GM21447 (cell line): ENCODE results near the gene RAB40C.

Experiments
- ATAC-seq: cut with Tn5 transposase; IDR thresholded peaks from one replicate; pipeline ENCODE4 v1.9.1; 2021; ENCODE audit not compliant: unreplicated experiment

The RAB40C gene

DNA sequence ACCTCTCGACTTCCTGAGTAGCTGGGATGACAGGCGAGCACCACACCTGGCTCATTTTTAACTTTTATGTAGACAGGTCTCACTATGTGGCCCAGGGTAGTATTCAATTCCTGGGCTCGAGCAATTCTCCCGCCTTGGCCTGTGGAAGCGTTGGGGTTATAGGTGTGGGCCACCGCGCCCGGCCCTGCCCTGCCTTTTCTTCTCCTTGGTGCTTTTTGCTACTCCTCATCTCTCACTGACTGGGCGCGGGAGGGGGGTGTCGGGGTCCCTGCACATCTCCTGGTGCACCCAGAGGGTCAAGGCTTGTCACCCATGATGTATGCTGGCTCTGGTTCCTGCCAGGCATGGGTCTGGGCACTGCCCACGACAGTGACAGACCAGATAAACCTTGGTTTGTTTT, 54.7 kb downstream of the RAB40C start:
- no peak for ATAC-seq

- no peak for ATAC-seq
Measured at GRCh38 chr16:645852-646678, 56.2 kb downstream of the RAB40C start.

- no peak for ATAC-seq
Measured at GRCh38 chr16:646679-647172, 56.9 kb downstream of the RAB40C start.

- no peak for ATAC-seq
Measured at GRCh38 chr16:647173-647902, 57.5 kb downstream of the RAB40C start.

GRCh38 chr16:648071-648780, 58.4 kb downstream of the RAB40C start:
- no peak for ATAC-seq

DNA sequence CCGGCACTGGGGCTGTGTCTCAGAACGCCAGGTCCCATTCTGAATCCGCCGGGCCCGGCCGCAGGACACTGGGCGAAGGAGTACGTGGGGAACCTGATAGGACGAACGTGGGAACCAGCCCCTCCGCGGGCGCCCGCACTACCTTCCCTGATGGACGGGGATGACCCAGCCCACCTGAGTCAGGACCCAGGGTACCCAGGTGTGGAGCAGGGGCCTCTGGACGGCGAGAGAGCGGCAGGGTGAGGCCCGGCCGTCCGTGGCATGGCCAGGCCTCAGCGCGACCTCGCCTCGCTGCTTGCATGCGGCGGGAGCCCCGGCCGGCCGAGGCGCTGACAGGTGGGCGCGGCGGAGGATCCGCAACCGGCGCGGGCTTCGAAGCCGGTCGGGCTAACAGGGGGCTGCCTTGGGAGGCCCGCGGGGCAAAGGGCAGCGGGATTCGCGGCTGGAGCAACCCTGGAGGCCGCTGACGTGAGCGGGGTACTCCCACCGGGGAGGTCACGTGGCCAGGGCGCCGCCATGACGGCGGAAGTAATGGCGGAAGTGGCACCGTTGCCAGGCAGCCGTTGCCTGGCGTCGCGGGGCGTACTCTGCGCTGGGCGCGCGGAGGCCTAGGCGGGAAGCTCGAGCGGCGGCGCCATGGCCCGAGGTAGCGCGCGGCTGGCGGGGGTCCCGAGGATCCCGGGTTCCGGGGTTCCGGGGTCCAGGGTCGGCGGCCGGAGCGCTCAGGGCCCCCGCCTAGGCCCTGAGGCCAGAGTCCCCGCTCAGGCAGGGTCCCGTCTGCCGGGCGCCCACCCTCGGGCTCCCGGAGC, 59.1 kb downstream of the RAB40C start, which contains the start of gene WDR90:
WDR90 (plus strand) TSS at position 585 of the 809 bp plus-strand sequence; CDS start at position 637, 52 bp downstream.
- peak; percentile 60 for ATAC-seq

- no peak for ATAC-seq
Measured at GRCh38 chr16:649631-650030, 59.8 kb downstream of the RAB40C start.

DNA sequence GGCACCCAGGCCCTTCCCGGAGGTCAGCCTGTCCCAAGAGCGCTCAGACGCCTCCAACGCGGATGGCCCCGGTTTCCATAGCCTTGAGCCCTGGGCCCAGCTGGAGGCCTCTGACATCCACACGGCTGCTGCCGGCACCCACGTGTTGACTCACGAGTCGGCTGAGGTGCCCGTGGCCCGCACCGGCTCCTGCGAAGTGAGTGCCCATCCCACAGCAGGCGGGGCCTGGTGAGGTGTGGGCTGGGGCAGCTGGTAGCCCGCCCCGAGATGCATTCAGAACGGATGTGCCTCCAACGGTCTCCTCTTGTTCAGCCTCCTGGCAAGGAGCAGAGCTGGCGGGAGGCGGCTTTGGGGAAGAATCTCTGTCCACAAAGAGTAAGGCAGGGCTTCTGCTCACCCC, 62.0 kb downstream of the RAB40C start:
- ATAC-seq, result no peak

DNA sequence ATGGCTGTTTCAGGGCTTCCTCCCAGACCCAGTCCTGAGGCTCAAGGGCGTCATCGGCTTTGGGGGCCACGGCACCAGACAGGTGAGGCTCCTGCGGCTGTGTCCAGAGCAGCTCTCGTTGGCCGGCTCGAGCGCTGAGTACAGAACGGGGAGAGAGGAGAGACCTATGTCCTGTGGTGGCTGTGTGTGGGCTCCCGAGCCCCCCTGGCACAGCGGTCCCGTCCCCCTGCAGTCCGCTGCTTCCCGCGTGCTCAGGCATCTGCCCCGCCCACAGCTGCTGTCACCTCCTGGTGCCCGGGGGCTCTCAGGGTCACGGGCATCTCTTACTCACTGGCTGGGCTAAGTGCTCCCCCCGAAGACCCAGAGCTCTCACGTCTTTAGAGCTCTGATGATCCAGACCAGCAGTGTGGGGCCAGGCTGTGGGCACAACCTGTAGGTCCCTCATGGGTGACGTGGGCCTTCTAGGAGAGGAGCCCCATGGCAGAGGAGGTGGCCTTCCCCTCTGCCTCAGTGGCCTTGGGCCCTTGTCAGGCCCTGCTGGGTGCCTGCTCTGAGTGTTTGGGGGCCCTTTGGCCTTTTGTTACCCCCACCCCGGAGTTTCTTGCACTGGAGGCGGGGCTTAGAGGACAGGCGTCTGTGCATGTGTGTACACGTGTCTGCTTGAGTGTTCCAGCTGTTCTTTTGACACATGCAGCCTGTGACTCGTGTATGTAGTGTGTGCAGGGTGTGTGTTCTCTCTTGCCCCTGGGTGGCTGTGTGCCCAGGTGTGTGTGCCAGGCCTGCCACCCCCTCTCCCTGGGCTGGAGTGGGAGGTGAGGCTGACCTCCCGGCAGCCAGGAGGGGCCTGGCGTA, 62.8 kb downstream of the RAB40C start:
- no peak for ATAC-seq

DNA sequence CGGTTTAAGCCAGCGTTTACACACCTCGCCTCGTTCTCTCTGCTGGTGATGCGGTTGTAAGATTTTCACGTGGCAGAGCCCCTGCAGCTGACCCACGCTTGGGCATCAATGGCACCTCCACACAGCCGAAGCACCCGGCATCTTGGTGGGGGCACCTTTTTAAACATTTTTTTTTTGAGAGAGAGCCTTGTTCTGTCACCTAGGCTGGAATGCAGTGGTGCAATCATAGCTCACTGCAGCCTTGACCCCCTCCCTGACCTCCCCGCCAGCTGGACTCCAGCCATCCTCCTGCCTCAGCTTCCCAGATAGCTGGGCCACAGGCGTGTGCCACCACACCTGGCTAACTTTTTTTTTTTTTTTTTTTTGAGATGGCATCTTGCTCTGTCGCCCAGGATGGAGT, 64.2 kb downstream of the RAB40C start:
- no peak for ATAC-seq

DNA sequence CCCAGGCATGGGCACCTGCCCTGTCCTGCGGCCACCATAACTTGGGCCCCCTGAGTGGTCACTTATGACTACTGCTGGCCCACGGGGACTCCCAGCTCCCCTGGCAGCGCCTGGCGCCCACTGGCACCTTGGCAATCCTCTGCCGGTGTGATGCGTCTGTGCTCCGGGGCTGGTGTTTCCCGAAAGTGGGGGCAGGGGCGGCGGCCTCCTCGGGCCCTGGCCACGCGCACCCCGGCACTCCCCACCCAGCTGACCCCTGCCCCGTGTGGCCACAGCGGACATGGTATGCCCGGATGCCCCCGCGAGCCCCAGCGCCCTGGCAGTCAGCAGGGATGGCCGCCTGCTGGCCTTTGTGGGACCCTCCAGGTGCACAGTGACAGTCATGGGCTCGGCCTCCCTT, 67.6 kb downstream of the RAB40C start:
- no peak for ATAC-seq

DNA sequence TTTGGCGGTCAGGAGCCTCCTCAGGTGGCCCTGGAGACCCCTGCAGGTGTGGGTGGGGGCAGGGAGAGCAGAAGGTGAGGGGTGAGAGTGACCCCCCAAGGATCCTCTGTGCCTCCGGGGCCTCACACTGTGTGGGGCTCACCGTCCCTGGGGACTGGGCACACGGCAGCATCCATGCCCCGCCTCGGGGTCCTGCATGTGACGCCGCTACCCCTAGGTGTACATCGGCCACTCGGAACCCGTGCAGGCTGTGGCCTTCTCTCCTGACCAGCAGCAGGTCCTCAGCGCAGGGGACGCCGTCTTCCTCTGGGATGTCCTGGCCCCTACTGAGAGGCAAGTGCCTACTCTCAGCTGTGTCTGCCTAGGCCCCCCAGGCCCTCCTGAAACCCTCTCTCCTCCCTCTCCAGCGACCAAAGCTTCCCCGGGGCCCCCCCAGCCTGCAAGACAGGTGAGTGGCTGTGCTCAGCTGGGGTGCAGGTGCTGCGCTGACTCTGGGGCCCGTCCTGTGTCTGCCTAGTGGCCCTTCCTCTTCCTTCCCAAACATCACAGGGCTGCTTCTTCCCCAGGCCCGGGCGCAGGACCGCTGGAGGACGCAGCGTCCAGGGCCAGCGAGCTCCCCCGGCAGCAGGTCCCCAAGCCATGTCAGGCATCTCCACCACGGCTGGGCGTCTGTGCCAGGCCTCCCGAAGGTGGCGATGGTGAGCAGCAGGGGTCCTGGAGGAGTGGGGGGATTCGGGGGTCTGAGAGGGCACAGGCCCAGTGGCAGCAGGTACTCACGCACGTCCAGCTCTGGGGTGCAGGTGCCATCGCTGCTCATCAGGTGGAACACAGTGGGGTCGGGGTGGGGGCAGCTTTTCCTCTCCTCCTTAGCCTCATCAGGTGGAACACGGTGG, 69.1 kb downstream of the RAB40C start:
- ATAC-seq, result no peak

DNA sequence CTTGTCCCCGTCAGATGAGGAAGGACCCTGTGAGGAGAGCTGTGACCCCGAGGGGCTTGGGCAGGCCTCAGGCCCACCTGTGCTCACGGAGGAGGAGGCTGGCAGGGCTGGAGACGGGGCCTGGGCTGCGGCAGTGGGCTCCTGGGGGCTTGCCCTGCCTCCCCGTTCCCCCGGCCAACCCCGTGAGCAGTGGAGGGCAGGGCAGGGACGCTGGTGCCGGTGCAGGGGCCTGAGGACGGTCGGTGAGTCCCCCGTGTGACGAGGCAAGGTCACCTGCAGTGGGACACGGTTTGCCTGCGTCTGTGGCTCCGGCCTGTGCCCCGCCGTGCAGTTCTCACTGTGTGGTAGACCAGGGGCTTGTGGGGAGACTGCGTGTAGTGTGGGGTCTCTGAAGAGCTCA, 69.8 kb downstream of the RAB40C start:
- ATAC-seq, result no peak

- ATAC-seq, result no peak
Measured at GRCh38 chr16:660132-660458, 70.2 kb downstream of the RAB40C start.

DNA sequence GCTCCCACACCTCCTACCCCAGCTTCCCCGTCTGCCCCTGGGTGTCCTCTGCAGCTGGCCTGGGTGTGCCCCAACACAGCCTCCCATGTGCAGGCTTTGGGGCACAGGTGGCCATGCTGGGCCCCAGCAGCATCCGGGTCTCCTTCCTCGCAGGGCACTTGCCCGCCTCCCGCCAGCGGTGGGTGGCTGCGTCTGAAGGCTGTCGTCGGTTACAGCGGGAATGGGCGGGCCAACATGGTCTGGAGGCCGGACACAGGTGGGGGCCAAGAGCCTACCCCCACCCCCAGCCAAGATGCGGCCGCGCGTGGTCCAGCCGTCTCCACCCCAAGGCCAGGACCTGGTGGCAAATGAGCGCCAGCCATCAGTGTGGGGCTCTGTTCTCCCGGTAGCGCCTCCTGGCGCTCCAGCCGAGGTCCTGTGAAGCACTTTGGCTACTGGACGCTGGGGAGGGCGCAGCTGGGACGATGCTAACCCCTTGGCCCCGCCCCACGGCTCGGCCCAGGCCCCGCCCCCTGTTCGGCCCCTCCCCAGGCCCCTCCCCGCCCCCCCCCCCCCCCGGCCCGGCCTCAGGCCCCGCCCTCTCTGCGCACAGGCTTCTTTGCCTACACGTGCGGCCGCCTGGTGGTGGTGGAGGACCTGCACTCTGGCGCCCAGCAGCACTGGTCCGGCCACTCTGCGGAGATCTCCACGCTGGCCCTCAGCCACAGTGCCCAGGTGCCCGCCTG, 70.8 kb downstream of the RAB40C start:
- no peak for ATAC-seq

DNA sequence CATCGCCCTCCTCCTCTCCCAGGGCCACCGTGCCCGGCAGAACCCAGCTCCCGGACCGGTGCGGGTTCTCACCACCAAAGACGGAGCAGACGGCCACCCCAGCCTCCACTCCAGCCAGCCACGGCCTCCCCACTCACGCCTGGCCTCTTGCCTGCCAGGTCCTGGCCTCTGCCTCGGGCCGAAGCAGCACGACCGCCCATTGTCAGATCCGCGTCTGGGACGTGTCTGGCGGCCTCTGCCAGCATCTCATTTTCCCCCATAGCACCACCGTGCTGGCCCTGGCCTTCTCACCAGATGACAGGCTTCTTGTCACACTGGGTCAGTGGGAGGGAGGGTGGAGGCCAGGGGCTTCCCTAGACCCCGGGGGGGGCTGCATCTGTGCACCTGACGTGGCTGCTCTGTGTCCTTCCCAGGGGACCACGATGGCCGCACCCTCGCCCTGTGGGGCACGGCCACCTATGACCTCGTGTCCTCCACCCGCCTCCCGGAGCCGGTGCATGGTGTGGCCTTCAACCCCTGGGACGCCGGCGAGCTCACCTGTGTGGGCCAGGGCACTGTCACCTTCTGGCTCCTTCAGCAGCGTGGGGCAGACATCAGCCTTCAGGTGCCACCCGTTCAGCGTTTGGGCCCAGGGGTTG, 71.4 kb downstream of the RAB40C start:
- no peak for ATAC-seq

GRCh38 chr16:662095-662494, 72.2 kb downstream of the RAB40C start:
- ATAC-seq, result no peak

GRCh38 chr16:662597-662996, 72.7 kb downstream of the RAB40C start:
- no peak for ATAC-seq
